Hepatocyte (in vitro differentiated cells): ENCODE measurements around the gene DHRS7B. TPM values are rescaled to one million over a fixed set of nuclear protein-coding genes. Genes with fewer than 3 reads are reported as not detected.
A peak's percentile ranks its signal among the peaks of the same experiment; 100 is the strongest.

Experiments used
- DNase-seq: peaks from one replicate; pipeline ENCODE4 v3.0.0-alpha.2; 2016; ENCODE audit warnings: low spot score
- H2AFZ ChIP-seq: fragments of 200-600 bp; sonication (generic); 2 replicates; pipeline ENCODE4 v1.6.0; 2016; ENCODE audit warnings: antibody characterized with exemption, mild to moderate bottlenecking
- H3K27ac ChIP-seq: fragments of 200-600 bp; sonication (generic); 2 replicates; pipeline ENCODE4 v1.5.1; 2016; ENCODE audit warnings: mild to moderate bottlenecking
- H3K27me3 ChIP-seq: fragments of 200-600 bp; sonication (generic); 2 replicates; pipeline ENCODE4 v1.6.1; 2016
- H3K36me3 ChIP-seq: fragments of 200-600 bp; sonication (generic); replicated peaks from 2 replicates; pipeline ENCODE4 v1.5.1; 2016; ENCODE audit warnings: low read depth; ENCODE audit not compliant: insufficient read depth
- H3K4me1 ChIP-seq: fragments of 200-600 bp; sonication (generic); 2 replicates; pipeline ENCODE4 v1.5.1; 2016; ENCODE audit warnings: mild to moderate bottlenecking, moderate library complexity; ENCODE audit not compliant: insufficient read depth
- H3K4me2 ChIP-seq: fragments of 200-600 bp; sonication (generic); 2 replicates; pipeline ENCODE4 v1.6.0; 2016
- H3K4me3 ChIP-seq: fragments of 200-600 bp; sonication (generic); 2 replicates; pipeline ENCODE4 v1.5.1; 2016; ENCODE audit warnings: mild to moderate bottlenecking
- H3K79me2 ChIP-seq: fragments of 200-600 bp; sonication (generic); 2 replicates; pipeline ENCODE4 v1.6.0; 2017; ENCODE audit warnings: mild to moderate bottlenecking
- H3K9me2 ChIP-seq: fragments of 200-600 bp; sonication (generic); replicated peaks from 2 replicates; pipeline ENCODE4 v1.6.0; 2017; ENCODE audit warnings: mild to moderate bottlenecking; ENCODE audit not compliant: insufficient read depth
- H3K9me3 ChIP-seq: fragments of 200-600 bp; sonication (generic); 2 replicates; pipeline ENCODE4 v1.5.1; 2016; ENCODE audit warnings: low read depth, mild to moderate bottlenecking
- H4K20me1 ChIP-seq: fragments of 200-600 bp; sonication (generic); 2 replicates; pipeline ENCODE4 v1.6.0; 2016; ENCODE audit warnings: mild to moderate bottlenecking; ENCODE audit not compliant: insufficient read depth, poor library complexity, severe bottlenecking
- EZH2 ChIP-seq: fragments of 200-600 bp; sonication (generic); IDR thresholded peaks from 2 replicates; pipeline ENCODE4 v1.6.1; 2016; ENCODE audit warnings: antibody characterized with exemption, mild to moderate bottlenecking, borderline replicate concordance
- EZH2phosphoT487 ChIP-seq: fragments of 200-600 bp; sonication (generic); IDR thresholded peaks from one replicate; pipeline ENCODE4 v1.6.1; 2018; ENCODE audit warnings: antibody characterized with exemption, mild to moderate bottlenecking, low read depth, moderate library complexity; ENCODE audit not compliant: unreplicated experiment, severe bottlenecking
- WGBS: methylation state at CpG from one replicate; pipeline ENCODE4 v1.1.6; 2016; ENCODE audit warnings: low lambda C conversion rate; ENCODE audit errors: missing lambda C conversion rate; 5-methylcytosine and 5-hydroxymethylcytosine counted together
- polyA plus RNA-seq: library from polyadenylated mRNA; unstranded; fragments of >200 nt; fragmentation: Nextera tagmentation; extraction: Ambion mirVana; gene quantifications from 2 replicates; pipeline ENCODE4 v1.2.1, GENCODE V29; 2016
- total RNA-seq: library from RNA; depleted of rRNA; stranded (reverse); fragments of >200 nt; gene quantifications from 2 replicates; pipeline ENCODE4 v1.2.3, GENCODE V29; 2014
- TF ChIP-seq, protein P1 (sequence below): fragments of 200-600 bp; sonication (generic); IDR thresholded peaks from 2 replicates; pipeline ENCODE4 v1.5.1; 2016; ENCODE audit warnings: antibody characterized with exemption, mild to moderate bottlenecking; ENCODE audit not compliant: poor library complexity

The DHRS7B gene
- total and polyA plus RNA-seq, 2 experiments from 2014 or later: 34.6 to 46.2 TPM

DNA sequence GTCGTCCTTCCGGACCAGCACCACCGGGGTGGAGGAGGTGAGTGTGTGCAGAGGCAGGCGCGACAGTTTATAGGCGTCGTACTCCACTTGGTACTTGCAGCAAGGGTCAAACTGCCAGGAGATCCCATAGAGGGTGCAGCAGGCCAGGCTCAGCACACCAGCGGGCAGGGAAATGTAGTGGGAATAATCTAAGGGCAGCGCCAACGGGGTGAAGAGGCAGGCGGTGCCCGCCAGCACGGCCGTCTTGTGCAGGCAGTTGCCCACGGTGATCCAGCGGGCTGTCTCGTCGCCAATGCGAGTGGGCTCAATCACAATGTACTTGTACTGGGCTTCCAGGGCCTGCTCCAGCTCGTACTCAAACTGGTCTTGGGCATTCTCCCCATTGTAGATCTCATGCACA, 71.6 kb downstream of the DHRS7B start:
- Histone ChIP-seq H3K9me3 (no peaks in the 10 kb centered on the region), H3K27ac (no peak overlapping the region), H3K79me2 (peaks cover 68% of the 10 kb centered on the region), H3K4me3 (no peak overlapping the region), H4K20me1 (peaks cover 59% of the 10 kb centered on the region), H3K9me2 (no peaks in the 10 kb centered on the region), H3K27me3 (no peaks in the 10 kb centered on the region), H3K36me3 (no peaks in the 10 kb centered on the region), H2AFZ (no peak overlapping the region), H3K4me1 (no peaks in the 10 kb centered on the region), H3K4me2 (no peak overlapping the region)
- no peak for TF ChIP-seq EZH2
- no peak for TF ChIP-seq EZH2phosphoT487
- TF ChIP-seq, protein P1, sequence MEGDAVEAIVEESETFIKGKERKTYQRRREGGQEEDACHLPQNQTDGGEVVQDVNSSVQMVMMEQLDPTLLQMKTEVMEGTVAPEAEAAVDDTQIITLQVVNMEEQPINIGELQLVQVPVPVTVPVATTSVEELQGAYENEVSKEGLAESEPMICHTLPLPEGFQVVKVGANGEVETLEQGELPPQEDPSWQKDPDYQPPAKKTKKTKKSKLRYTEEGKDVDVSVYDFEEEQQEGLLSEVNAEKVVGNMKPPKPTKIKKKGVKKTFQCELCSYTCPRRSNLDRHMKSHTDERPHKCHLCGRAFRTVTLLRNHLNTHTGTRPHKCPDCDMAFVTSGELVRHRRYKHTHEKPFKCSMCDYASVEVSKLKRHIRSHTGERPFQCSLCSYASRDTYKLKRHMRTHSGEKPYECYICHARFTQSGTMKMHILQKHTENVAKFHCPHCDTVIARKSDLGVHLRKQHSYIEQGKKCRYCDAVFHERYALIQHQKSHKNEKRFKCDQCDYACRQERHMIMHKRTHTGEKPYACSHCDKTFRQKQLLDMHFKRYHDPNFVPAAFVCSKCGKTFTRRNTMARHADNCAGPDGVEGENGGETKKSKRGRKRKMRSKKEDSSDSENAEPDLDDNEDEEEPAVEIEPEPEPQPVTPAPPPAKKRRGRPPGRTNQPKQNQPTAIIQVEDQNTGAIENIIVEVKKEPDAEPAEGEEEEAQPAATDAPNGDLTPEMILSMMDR: no peak
- 95% methylated on average over 20 of the region's 20 CpGs for WGBS
- DNase-seq: no peak

DNA sequence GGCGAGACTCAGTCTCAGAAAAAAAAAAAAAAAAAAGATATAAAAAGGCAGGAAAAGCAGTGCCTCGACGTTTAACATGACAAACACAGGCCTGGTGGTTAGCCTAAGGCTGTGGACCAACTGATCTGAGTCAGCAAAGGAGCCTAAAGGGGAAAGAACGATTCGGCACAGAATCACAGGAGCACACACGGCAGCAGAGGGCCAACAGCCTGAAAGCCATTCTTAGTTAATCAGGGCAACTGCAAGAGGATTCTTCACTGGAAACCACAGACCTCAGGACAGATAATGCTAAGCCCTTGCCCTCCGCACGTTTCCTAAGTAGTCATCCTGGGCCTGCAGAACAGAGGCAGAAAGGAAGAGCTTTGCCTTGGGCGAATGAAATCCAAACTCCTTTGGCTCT, 72.5 kb downstream of the DHRS7B start:
- no peaks in the 10 kb centered on the region for H3K4me1 ChIP-seq
- no peak overlapping the region for H3K4me3 ChIP-seq
- peaks cover 68% of the 10 kb centered on the region for H4K20me1 ChIP-seq
- no peak overlapping the region for H3K27ac ChIP-seq
- 57% methylated on average over 9 of the region's 9 CpGs for WGBS
- no peaks in the 10 kb centered on the region for H3K27me3 ChIP-seq
- H3K36me3 ChIP-seq: no peaks in the 10 kb centered on the region
- no peaks in the 10 kb centered on the region for H3K9me2 ChIP-seq
- H3K79me2 ChIP-seq: peaks cover 77% of the 10 kb centered on the region
- H3K9me3 ChIP-seq: no peaks in the 10 kb centered on the region
- DNase-seq: peak; percentile 34
- TF ChIP-seq EZH2phosphoT487 (no peak), EZH2 (no peak)
- TF ChIP-seq, protein P1: no peak
- H3K4me2 ChIP-seq: no peak overlapping the region
- no peak overlapping the region for H2AFZ ChIP-seq

DNA sequence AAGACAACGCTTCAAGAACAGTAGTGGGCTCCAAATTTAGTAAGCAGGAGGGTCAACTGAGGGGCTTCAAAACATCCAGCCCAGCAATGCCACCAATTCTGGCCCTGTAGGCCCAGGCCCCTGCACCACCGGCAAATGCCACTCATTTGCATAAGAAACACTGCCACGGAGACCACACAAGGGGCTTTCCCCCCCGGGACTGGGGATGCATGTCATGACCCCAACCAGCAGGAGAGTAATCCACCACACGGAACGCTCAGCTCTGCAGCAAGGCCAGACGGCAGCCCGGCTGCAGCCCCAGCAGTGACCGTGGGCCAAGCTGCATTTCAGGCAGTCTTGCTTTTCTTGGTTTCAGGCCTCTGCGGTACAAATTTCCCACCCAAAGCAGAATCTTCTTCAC, 73.1 kb downstream of the DHRS7B start:
- Histone ChIP-seq H3K27ac (no peak overlapping the region), H3K4me2 (no peak overlapping the region), H3K4me1 (no peaks in the 10 kb centered on the region), H4K20me1 (peaks cover 73% of the 10 kb centered on the region), H3K9me3 (no peaks in the 10 kb centered on the region), H3K36me3 (no peaks in the 10 kb centered on the region), H3K4me3 (no peak overlapping the region), H2AFZ (no peak overlapping the region), H3K79me2 (peaks cover 83% of the 10 kb centered on the region), H3K9me2 (no peaks in the 10 kb centered on the region), H3K27me3 (no peaks in the 10 kb centered on the region)
- 76% methylated on average over 10 of the region's 10 CpGs for WGBS
- TF ChIP-seq, protein P1: no peak
- TF ChIP-seq EZH2: no peak
- no peak for TF ChIP-seq EZH2phosphoT487
- DNase-seq: no peak
